ENCODE data around the gene MLH1.

Gene MLH1

GRCh38 chr3:37099469-37099868 lies 106.2 kb downstream of the MLH1 start:
- H3K4me1 ChIP-seq (ENCODE audit: control insufficient read depth, insufficient read depth, low read length) = no peaks in the 10 kb centered on the region
- no peaks in the 10 kb centered on the region for H3K27me3 ChIP-seq (ENCODE audit: control insufficient read depth, insufficient read depth, low read length, poor library complexity, severe bottlenecking)
- H3K4me3 ChIP-seq (ENCODE audit: insufficient read depth, low read depth, low read length) = no peak overlapping the region
- H3K27ac ChIP-seq (ENCODE audit: insufficient read depth, low read depth, low read length, poor library complexity, severe bottlenecking) = no peak overlapping the region
- no peaks in the 10 kb centered on the region for H3K36me3 ChIP-seq (ENCODE audit: control insufficient read depth, insufficient read depth, low read length)
- no peaks in the 10 kb centered on the region for H3K9me3 ChIP-seq (ENCODE audit: control insufficient read depth, low read length)

- Histone ChIP-seq H3K27ac (ENCODE audit: insufficient read depth, low read depth, low read length, poor library complexity, severe bottlenecking) (no peak overlapping the region), H3K9me3 (ENCODE audit: control insufficient read depth, low read length) (no peaks in the 10 kb centered on the region), H3K27me3 (ENCODE audit: control insufficient read depth, insufficient read depth, low read length, poor library complexity, severe bottlenecking) (no peaks in the 10 kb centered on the region), H3K4me3 (ENCODE audit: insufficient read depth, low read depth, low read length) (no peak overlapping the region), H3K36me3 (ENCODE audit: control insufficient read depth, insufficient read depth, low read length) (no peaks in the 10 kb centered on the region), H3K4me1 (ENCODE audit: control insufficient read depth, insufficient read depth, low read length) (no peaks in the 10 kb centered on the region)
- WGBS, 2 experiments = 90 to 98% methylated on average over 1 of the region's 1 CpG
These were observed 107.1 kb downstream of the MLH1 start for GRCh38 chr3:37100411-37100810.
